Measurements from ENCODE around the gene CYTH2.

Gene CYTH2

DNA sequence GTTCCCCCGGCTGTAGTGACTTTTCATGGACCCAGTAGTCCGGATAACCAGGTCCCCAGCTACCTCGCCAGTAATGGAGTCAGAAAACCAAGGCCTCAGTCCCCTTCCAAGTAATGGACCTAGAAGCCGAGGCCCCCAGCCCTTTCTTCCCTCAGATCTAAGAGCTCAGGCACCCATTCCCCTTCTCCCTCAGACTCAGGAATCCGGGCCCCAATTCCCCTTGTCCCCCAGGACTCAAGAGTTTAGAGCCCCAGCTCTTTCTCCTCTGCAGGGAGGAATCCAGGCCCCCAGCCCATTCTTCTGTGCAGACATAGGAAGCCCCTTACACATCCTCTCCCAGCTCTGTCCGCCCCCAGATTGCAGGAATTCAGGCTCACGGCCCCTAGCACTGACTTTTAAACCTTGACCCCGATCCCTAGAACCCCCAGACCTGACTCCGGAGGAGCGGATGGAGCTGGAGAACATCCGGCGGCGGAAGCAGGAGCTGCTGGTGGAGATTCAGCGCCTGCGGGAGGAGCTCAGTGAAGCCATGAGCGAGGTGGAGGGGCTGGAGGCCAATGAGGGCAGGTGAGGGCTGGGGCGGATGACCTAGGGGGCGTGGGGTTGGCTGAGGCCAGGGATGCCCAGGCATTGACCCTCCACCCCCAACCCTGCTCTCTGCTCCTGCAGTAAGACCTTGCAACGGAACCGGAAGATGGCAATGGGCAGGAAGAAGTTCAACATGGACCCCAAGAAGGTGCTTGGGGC lies 938 bp downstream of the CYTH2 start:
- peak overlapping the region; percentile 67 to 90 for H3K4me3 ChIP-seq
- intact Hi-C loops (cut with DNase I; ENCODE audit: low total_unique reads), result no loop called here
- H3K4me1 ChIP-seq, result peaks cover 0 to 40% (median 19%) of the 10 kb centered on the region in 4 donors
- peak overlapping the region; percentile 88 to 98 for H3K27ac ChIP-seq
- H3K9me3 ChIP-seq, result no peaks in the 10 kb centered on the region
- DNase-seq, result no peak
- peaks cover 46 to 52% (median 50%) of the 10 kb centered on the region in 3 donors for H3K36me3 ChIP-seq
- no peaks in the 10 kb centered on the region for H3K27me3 ChIP-seq
- no peak for TF ChIP-seq CTCF (IDR thresholded peaks at IDR 0.05)

GRCh38 chr19:48470856-48471255 lies 1.7 kb downstream of the CYTH2 start:
- intact Hi-C loops (cut with DNase I; ENCODE audit: low total_unique reads), result no loop called here
- peak overlapping the region in 1 of 2 donors; percentile 98 for H3K27ac ChIP-seq
- peak overlapping the region in 1 of 2 donors; percentile 90 for H3K4me3 ChIP-seq
- TF ChIP-seq CTCF (IDR thresholded peaks at IDR 0.05), result no peak
- H3K27me3 ChIP-seq, result no peaks in the 10 kb centered on the region
- DNase-seq, result no peak
- H3K4me1 ChIP-seq, result peaks cover 0 to 41% (median 19%) of the 10 kb centered on the region in 4 donors
- no peaks in the 10 kb centered on the region for H3K9me3 ChIP-seq
- peaks cover 53 to 59% (median 57%) of the 10 kb centered on the region in 3 donors for H3K36me3 ChIP-seq

- peaks cover 54 to 69% (median 67%) of the 10 kb centered on the region in 3 donors for H3K36me3 ChIP-seq
- no peak for TF ChIP-seq CTCF (IDR thresholded peaks at IDR 0.05)
- no peak overlapping the region for H3K4me3 ChIP-seq
- H3K4me1 ChIP-seq, result peaks cover 0 to 41% (median 19%) of the 10 kb centered on the region in 4 donors
- no peak overlapping the region for H3K27ac ChIP-seq
- no peaks in the 10 kb centered on the region for H3K9me3 ChIP-seq
- no peaks in the 10 kb centered on the region for H3K27me3 ChIP-seq
- intact Hi-C loops (cut with DNase I; ENCODE audit: low total_unique reads), result no loop called here
- DNase-seq, result no peak
Observed at GRCh38 chr19:48471836-48472235, 2.7 kb downstream of the CYTH2 start.

- H3K4me3 ChIP-seq, result no peak overlapping the region
- H3K4me1 ChIP-seq, result peaks cover 0 to 37% (median 16%) of the 10 kb centered on the region in 4 donors
- no peak for TF ChIP-seq CTCF (IDR thresholded peaks at IDR 0.05)
- DNase-seq, result no peak
- no peak overlapping the region for H3K27ac ChIP-seq
- H3K9me3 ChIP-seq, result no peaks in the 10 kb centered on the region
- H3K27me3 ChIP-seq, result no peaks in the 10 kb centered on the region
- H3K36me3 ChIP-seq, result peaks cover 54 to 84% (median 82%) of the 10 kb centered on the region in 3 donors
- intact Hi-C loops (cut with DNase I; ENCODE audit: low total_unique reads), result no loop called here
Observed at GRCh38 chr19:48473161-48473966, 4.2 kb downstream of the CYTH2 start.

DNA sequence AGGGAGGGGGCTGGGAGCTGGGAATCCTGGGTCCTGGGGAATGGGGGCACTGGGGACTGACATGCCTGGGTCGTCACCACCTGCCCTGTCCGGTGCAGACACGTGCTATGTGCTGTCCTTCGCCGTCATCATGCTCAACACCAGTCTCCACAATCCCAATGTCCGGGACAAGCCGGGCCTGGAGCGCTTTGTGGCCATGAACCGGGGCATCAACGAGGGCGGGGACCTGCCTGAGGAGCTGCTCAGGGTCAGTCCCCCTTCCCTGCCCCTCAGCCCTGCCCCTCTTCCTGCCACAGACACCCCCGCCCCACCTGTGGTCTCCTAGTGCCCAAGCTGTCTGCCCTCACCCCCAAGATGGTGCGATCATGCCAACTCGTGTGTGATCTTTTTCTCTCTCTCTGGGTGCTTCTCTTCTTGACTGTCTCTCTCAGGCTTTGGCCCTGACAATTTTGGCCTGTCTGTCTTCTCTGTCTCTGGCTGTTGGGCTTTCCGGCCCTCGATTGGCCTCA lies 5.0 kb downstream of the CYTH2 start:
- no peak for DNase-seq
- no peak for TF ChIP-seq CTCF (IDR thresholded peaks at IDR 0.05)
- H3K36me3 ChIP-seq, result peaks cover 54 to 90% (median 88%) of the 10 kb centered on the region in 3 donors
- H3K4me3 ChIP-seq, result no peak overlapping the region
- no peak overlapping the region for H3K27ac ChIP-seq
- intact Hi-C loops (cut with DNase I; ENCODE audit: low total_unique reads), result no loop called here
- no peaks in the 10 kb centered on the region for H3K9me3 ChIP-seq
- H3K4me1 ChIP-seq, result peaks cover 0 to 36% (median 16%) of the 10 kb centered on the region in 4 donors
- H3K27me3 ChIP-seq, result no peaks in the 10 kb centered on the region
